ENCODE measurements around the gene PPP2R2D. TPM values are rescaled to one million over a fixed set of nuclear protein-coding genes. Genes with fewer than 3 reads are reported as not detected.

PPP2R2D gene
- total RNA-seq, 2 experiments from 2014 or later, result 37.4 to 38.5 TPM

- intact Hi-C loops (cut with micrococcal nuclease; ENCODE audit: unreplicated experiment), result no loop called here
- ChIA-PET CTCF (ENCODE audit: unreplicated experiment) (no interaction called here), POLR2A (no interaction called here)
- no peaks in the 10 kb centered on the region for H3K36me3 ChIP-seq (ENCODE audit: insufficient read depth, low read length)
- no peak overlapping the region for H3K4me2 ChIP-seq (ENCODE audit: low read length)
- BruUV-seq (replicated peaks), result no TSS peak
- H3K79me2 ChIP-seq (ENCODE audit: insufficient read depth, low read depth, low read length), result no peaks in the 10 kb centered on the region
- TF ChIP-seq CTCF (conservative IDR thresholded peaks at IDR 0.05; ENCODE audit: low read length) (no peak), EZH2phosphoT487 (IDR thresholded peaks at IDR 0.05; ENCODE audit: borderline replicate concordance, low read depth, low read length) (no peak)
- H3K4me3 ChIP-seq (ENCODE audit: low read depth, low read length, poor library complexity, severe bottlenecking), result no peak overlapping the region
- no peaks in the 10 kb centered on the region for H3K9me2 ChIP-seq (ENCODE audit: insufficient read depth, low read length)
- no peaks in the 10 kb centered on the region for H3K9me3 ChIP-seq (ENCODE audit: low read length)
- H4K20me1 ChIP-seq (ENCODE audit: insufficient read depth, low read length), result no peaks in the 10 kb centered on the region
- no peak for DNase-seq (ENCODE audit: low spot score)
- no peak overlapping the region for H3K27ac ChIP-seq (ENCODE audit: low read depth, low read length, poor library complexity, severe bottlenecking)
- no peaks in the 10 kb centered on the region for H3K4me1 ChIP-seq (ENCODE audit: insufficient read depth, low read length, poor library complexity, severe bottlenecking)
- no peak overlapping the region for H2AFZ ChIP-seq (ENCODE audit: low read length)
These were observed 14.6 kb upstream of the PPP2R2D start for GRCh38 chr10:131886237-131886636.

GRCh38 chr10:131888186-131888604, 12.6 kb upstream of the PPP2R2D start:
- Histone ChIP-seq H3K36me3 (ENCODE audit: insufficient read depth, low read length) (no peaks in the 10 kb centered on the region), H3K9me3 (ENCODE audit: low read length) (no peaks in the 10 kb centered on the region), H2AFZ (ENCODE audit: low read length) (no peak overlapping the region), H3K4me1 (ENCODE audit: insufficient read depth, low read length, poor library complexity, severe bottlenecking) (no peaks in the 10 kb centered on the region), H3K27ac (ENCODE audit: low read depth, low read length, poor library complexity, severe bottlenecking) (no peak overlapping the region), H3K9me2 (ENCODE audit: insufficient read depth, low read length) (no peaks in the 10 kb centered on the region), H4K20me1 (ENCODE audit: insufficient read depth, low read length) (no peaks in the 10 kb centered on the region), H3K4me3 (ENCODE audit: low read depth, low read length, poor library complexity, severe bottlenecking) (no peak overlapping the region), H3K4me2 (ENCODE audit: low read length) (no peak overlapping the region), H3K79me2 (ENCODE audit: insufficient read depth, low read depth, low read length) (no peaks in the 10 kb centered on the region)
- ChIA-PET CTCF (ENCODE audit: unreplicated experiment) (no interaction called here), POLR2A (no interaction called here)
- intact Hi-C loops (cut with micrococcal nuclease; ENCODE audit: unreplicated experiment), result no loop called here
- no peak for DNase-seq (ENCODE audit: low spot score)
- BruUV-seq (replicated peaks), result no TSS peak
- TF ChIP-seq CTCF (conservative IDR thresholded peaks at IDR 0.05; ENCODE audit: low read length), result no peak
- TF ChIP-seq EZH2phosphoT487 (IDR thresholded peaks at IDR 0.05; ENCODE audit: borderline replicate concordance, low read depth, low read length), result no peak

- intact Hi-C loops (cut with micrococcal nuclease; ENCODE audit: unreplicated experiment), result no loop called here
- Histone ChIP-seq H3K9me2 (ENCODE audit: insufficient read depth, low read length) (no peaks in the 10 kb centered on the region), H3K4me3 (ENCODE audit: low read depth, low read length, poor library complexity, severe bottlenecking) (no peak overlapping the region), H3K36me3 (ENCODE audit: insufficient read depth, low read length) (no peaks in the 10 kb centered on the region), H2AFZ (ENCODE audit: low read length) (no peak overlapping the region), H3K79me2 (ENCODE audit: insufficient read depth, low read depth, low read length) (no peaks in the 10 kb centered on the region), H3K27ac (ENCODE audit: low read depth, low read length, poor library complexity, severe bottlenecking) (no peak overlapping the region), H4K20me1 (ENCODE audit: insufficient read depth, low read length) (no peaks in the 10 kb centered on the region), H3K4me2 (ENCODE audit: low read length) (no peak overlapping the region), H3K9me3 (ENCODE audit: low read length) (no peaks in the 10 kb centered on the region), H3K4me1 (ENCODE audit: insufficient read depth, low read length, poor library complexity, severe bottlenecking) (no peaks in the 10 kb centered on the region)
- DNase-seq (ENCODE audit: low spot score), result no peak
- CTCF ChIA-PET (ENCODE audit: unreplicated experiment), result no interaction called here
- POLR2A ChIA-PET, result no interaction called here
- TF ChIP-seq CTCF (conservative IDR thresholded peaks at IDR 0.05; ENCODE audit: low read length) (no peak), EZH2phosphoT487 (IDR thresholded peaks at IDR 0.05; ENCODE audit: borderline replicate concordance, low read depth, low read length) (no peak)
- BruUV-seq (replicated peaks), result no TSS peak
These were observed 11.1 kb upstream of the PPP2R2D start for GRCh38 chr10:131889755-131890154.

All from OCI-LY7 (cell line).